Uterus (tissue), 2 donors: ENCODE data around the gene CTDNEP1.

Experiments used
- POLR2A ChIP-seq, 2 donors: fragments of 450-650 bp; IDR thresholded peaks; one replicate each; pipeline ENCODE4 v1.6.1; 2016; ENCODE audit warnings: antibody characterized with exemption in 2 of 2, mild to moderate bottlenecking in 1 of 2, moderate library complexity in 1 of 2
- TF ChIP-seq, protein P1 (sequence below), 4 experiments: fragments of 200-600 bp in 2 of 4; fragments of 450-650 bp in 2 of 4; sonication (generic) in 2 of 4; IDR thresholded peaks; one replicate each; pipeline ENCODE4 v1.5.1; 2016 to 2019; ENCODE audit warnings: antibody characterized with exemption in 4 of 4, mild to moderate bottlenecking in 2 of 4, moderate library complexity in 1 of 4

GRCh38 chr17:7249214-7249613 lies 2.3 kb downstream of the CTDNEP1 start:
- TF ChIP-seq, protein P1, sequence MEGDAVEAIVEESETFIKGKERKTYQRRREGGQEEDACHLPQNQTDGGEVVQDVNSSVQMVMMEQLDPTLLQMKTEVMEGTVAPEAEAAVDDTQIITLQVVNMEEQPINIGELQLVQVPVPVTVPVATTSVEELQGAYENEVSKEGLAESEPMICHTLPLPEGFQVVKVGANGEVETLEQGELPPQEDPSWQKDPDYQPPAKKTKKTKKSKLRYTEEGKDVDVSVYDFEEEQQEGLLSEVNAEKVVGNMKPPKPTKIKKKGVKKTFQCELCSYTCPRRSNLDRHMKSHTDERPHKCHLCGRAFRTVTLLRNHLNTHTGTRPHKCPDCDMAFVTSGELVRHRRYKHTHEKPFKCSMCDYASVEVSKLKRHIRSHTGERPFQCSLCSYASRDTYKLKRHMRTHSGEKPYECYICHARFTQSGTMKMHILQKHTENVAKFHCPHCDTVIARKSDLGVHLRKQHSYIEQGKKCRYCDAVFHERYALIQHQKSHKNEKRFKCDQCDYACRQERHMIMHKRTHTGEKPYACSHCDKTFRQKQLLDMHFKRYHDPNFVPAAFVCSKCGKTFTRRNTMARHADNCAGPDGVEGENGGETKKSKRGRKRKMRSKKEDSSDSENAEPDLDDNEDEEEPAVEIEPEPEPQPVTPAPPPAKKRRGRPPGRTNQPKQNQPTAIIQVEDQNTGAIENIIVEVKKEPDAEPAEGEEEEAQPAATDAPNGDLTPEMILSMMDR (IDR thresholded peaks at IDR 0.05) = no peak
- TF ChIP-seq POLR2A (IDR thresholded peaks at IDR 0.05) = no peak
